Mesodermal cell (in vitro differentiated cells): ENCODE measurements around the gene OVAAL.
A peak's percentile ranks its signal among the peaks of the same experiment; 100 is the strongest.

Source experiments
- H3K27ac ChIP-seq: 2 replicates; pipeline ENCODE4 v1.7.0; 2013; ENCODE audit warnings: mild to moderate bottlenecking, low read depth, low read length, moderate library complexity; ENCODE audit not compliant: severe bottlenecking
- H3K36me3 ChIP-seq: 2 replicates; pipeline ENCODE4 v1.7.1; 2013; ENCODE audit warnings: mild to moderate bottlenecking, low read length, moderate library complexity; ENCODE audit not compliant: control insufficient read depth, insufficient read depth
- H3K4me1 ChIP-seq: one replicate; pipeline ENCODE4 v1.7.1; 2013; ENCODE audit warnings: mild to moderate bottlenecking, low read length; ENCODE audit not compliant: insufficient read depth, control insufficient read depth, poor library complexity, severe bottlenecking
- H3K4me3 ChIP-seq: 2 replicates; pipeline ENCODE4 v1.7.0; 2013; ENCODE audit warnings: low read length, control low read depth, mild to moderate bottlenecking; ENCODE audit not compliant: insufficient read depth, poor library complexity, severe bottlenecking; ENCODE audit errors: extremely low read depth
- H3K9me3 ChIP-seq: 2 replicates; pipeline ENCODE4 v1.7.1; 2013; ENCODE audit warnings: mild to moderate bottlenecking, low read length, moderate library complexity; ENCODE audit not compliant: control insufficient read depth
- WGBS, 2 experiments: methylation state at CpG; one replicate each; pipeline ENCODE4 v1.1.5; 2013; ENCODE audit warnings: missing lambda C conversion rate in 2 of 2; ENCODE audit not compliant: insufficient coverage in 2 of 2; 5-methylcytosine and 5-hydroxymethylcytosine counted together

Gene OVAAL

DNA sequence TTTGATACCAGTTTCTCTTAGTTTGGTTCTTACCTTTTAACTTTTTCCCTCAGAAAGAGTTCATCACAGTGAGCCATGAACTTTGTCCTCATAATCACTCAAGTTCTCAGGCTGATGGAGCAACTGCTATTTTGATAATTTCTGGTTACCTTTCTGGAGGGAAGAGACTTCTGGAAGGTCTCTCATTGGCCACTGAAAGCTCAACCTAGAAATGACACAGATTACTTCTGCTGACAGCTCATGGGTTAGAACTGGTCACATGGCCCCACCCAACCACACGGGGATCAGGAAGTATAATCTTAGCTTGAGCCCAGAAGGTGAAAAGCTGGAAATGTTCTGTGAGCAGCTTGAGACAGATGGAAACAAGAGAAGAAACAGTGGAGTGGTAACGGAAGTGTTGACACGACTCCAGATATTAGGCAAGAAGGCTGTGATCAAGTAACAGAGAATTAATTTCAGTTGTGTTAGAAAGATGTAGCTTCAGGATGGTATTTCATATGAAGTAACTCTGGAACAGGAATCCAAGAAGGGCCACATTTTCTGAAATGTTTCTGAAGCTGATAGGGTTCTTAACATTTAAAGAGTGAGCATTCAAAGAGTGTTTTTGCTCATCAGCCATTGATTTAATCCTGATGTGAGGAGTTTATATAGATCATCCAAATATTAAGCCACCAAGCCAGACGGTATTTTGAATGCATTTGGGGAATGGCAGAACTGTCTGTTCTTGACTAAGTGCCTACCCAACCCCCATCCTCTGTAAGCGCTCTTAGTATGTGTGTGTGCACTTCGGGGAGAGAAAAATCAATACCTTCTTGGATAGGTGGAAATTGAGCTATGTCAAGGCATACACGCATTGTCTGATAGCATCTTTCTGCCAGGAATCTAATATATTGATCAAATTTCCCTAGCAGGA is 51.1 kb downstream of the OVAAL start:
- Histone ChIP-seq H3K4me3 (no peak overlapping the region), H3K27ac (no peak overlapping the region), H3K4me1 (peaks cover 6% of the 10 kb centered on the region), H3K9me3 (no peaks in the 10 kb centered on the region), H3K36me3 (no peaks in the 10 kb centered on the region)
- 92 to 97% methylated on average over 3 of the region's 7 CpGs for WGBS, 2 experiments

DNA sequence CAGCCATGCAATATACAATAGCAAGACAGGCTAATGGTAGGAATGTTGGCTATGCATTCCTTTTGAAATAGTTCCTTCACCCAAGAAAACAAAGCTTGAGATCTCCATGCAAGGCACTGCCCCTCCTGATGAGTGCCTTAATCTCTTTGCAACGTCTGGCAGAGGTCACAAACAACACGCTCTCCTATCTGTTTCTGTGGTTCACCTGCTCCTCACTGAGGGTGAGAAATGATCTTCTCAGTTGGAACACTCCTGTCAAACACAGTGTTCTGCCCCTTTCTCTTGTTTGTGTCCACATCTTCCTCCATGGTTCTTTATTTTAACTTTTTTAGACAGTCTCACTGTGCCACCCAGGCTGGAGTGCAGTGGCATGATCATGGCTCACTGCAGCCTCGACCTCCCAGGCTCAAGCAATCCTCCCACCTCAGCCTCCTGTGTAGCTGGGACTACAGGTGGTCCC is 51.8 kb downstream of the OVAAL start:
- H3K4me1 ChIP-seq, result peaks cover 6% of the 10 kb centered on the region
- no peak overlapping the region for H3K27ac ChIP-seq
- H3K36me3 ChIP-seq, result no peaks in the 10 kb centered on the region
- WGBS, 2 experiments, result 55 to 65% methylated on average over 2 to 3 of the region's 3 CpGs
- H3K9me3 ChIP-seq, result no peaks in the 10 kb centered on the region
- no peak overlapping the region for H3K4me3 ChIP-seq

DNA sequence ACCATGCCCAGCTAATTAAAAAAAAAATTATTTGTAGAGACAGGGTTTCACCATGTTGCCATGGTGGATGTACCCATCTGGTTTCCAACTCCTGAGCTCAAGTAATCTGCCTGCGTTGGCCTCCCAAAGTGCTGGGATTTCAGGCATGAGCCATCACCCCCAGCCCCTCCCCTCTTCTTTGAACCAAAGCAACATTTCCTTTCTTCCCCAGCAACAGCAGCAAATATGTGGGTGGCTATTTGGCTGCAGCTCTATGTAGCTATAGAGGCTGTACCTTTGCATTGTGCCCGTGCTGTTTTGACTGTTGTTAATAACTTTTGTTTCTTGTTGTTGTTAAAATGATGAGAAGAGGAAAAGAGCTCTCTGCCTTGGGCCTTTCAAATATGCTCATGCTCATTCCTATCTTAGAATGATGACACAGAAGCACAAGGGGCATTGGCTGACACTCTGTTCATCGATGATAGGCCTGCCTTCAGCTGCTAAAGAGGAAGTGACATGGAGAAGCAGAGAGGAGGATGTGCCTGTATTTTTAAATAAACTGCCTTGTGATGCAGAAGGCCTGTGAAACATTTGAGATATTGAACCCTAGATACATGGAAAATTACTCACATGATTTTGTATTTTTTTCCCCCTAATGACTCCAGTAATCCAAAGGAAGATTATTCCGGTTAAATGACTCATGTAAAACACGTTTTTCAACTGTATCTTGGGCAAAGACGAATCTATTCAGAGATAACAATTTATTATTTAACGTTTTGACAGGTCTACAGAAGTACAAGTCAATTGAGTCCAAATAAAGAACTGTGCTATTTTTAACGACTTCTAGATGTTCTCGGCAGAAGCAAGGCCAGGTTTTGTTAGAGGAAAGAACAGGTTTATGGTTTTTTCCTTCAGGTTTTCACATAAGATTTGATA is 52.5 kb downstream of the OVAAL start:
- peaks cover 6% of the 10 kb centered on the region for H3K4me1 ChIP-seq
- 90 to 98% methylated on average over 6 of the region's 9 CpGs for WGBS, 2 experiments
- H3K27ac ChIP-seq, result peak overlapping the region; percentile 8
- no peaks in the 10 kb centered on the region for H3K36me3 ChIP-seq
- H3K9me3 ChIP-seq, result no peaks in the 10 kb centered on the region
- H3K4me3 ChIP-seq, result no peak overlapping the region

DNA sequence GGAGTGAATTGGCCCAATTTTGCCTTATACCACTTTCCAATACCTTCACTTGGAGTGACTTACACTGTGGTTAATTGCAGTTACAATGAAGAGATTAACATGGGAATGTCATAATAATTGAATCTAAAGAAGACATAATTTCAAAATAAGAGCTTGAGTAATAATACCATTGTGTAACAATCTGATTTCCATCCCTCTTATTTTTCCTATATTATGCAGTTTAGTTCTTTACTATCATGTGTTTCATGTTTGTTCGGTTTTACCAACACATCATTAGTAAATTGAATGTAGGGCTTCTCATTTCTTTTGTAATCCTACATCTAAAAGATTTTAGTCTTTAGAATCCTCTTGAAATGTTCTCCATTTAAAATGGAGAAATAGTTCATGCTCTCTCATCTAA is 53.9 kb downstream of the OVAAL start:
- WGBS, 2 experiments, result no CpG with 5 or more reads among the region's 1 CpG
- peaks cover 6% of the 10 kb centered on the region for H3K4me1 ChIP-seq
- no peak overlapping the region for H3K27ac ChIP-seq
- H3K36me3 ChIP-seq, result no peaks in the 10 kb centered on the region
- H3K4me3 ChIP-seq, result no peak overlapping the region
- no peaks in the 10 kb centered on the region for H3K9me3 ChIP-seq

DNA sequence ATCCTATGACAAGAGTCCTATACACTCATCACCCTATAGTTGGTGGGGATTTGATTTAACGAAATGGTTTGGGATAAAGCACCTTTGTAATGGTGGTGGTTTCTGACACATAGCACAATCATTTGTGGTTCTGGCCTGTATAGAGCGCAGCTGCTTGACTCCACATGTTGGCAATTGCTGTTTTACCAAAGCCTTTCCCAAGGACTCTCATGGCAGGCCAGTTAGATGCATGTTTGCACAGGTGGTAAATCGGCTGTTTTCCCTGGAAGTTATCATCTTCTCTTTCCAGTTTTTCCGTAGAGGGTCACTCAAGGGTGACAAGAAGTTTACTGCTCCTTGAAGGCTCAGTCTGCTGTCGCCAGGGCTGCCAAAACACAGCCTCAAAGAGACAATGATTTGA is 56.0 kb downstream of the OVAAL start:
- WGBS, 2 experiments, result 86 to 91% methylated on average over 4 of the region's 5 CpGs
- Histone ChIP-seq H3K36me3 (no peaks in the 10 kb centered on the region), H3K4me1 (peaks cover 6% of the 10 kb centered on the region), H3K4me3 (no peak overlapping the region), H3K27ac (no peak overlapping the region), H3K9me3 (no peaks in the 10 kb centered on the region)

DNA sequence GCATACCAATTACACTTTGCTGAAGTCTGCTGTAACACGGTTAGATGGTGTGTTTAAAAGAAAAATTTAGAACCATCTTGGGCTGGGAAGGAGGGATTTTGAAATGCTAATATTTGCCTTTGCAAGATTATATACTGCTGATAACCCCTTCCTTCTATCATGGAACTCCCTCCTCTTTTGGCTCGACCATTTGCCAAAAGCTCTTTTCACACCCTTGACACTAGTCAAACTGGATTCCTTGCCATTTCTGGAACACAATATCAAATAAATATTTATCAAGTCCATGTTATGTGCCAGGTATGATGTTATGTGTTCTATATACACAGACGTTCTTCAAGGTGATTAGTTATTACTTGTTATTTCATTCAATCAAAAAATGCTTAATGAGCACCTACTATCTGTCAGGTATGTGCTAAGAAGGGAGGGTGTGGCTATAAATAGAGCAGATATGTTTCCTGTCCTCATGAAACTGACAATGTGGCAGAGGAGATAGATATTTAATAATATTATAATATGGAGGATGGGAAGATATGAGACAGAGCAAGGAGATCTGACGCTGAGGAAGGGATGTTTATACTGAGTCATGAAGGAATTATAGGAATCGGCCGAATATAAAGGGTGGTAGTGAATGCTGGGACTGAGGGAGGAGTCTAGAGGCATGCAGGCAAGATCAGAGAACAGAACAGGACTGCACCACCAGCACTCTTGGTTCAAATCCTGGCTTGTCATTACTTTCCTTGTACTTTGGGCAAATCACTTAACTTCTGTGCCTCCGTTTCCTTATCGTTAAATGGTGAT is 56.9 kb downstream of the OVAAL start:
- no peak overlapping the region for H3K27ac ChIP-seq
- WGBS, 2 experiments, result 92 to 94% methylated on average over 4 to 7 of the region's 8 CpGs
- no peak overlapping the region for H3K4me3 ChIP-seq
- no peaks in the 10 kb centered on the region for H3K9me3 ChIP-seq
- no peaks in the 10 kb centered on the region for H3K4me1 ChIP-seq
- no peaks in the 10 kb centered on the region for H3K36me3 ChIP-seq
